ENCODE data around the gene LINC01488. TPM values are rescaled to one million over a fixed set of nuclear protein-coding genes. Genes with fewer than 3 reads are reported as not detected.

Gene LINC01488
- total and polyA plus RNA-seq, 2 experiments from 2014 or later, result not detected

DNA sequence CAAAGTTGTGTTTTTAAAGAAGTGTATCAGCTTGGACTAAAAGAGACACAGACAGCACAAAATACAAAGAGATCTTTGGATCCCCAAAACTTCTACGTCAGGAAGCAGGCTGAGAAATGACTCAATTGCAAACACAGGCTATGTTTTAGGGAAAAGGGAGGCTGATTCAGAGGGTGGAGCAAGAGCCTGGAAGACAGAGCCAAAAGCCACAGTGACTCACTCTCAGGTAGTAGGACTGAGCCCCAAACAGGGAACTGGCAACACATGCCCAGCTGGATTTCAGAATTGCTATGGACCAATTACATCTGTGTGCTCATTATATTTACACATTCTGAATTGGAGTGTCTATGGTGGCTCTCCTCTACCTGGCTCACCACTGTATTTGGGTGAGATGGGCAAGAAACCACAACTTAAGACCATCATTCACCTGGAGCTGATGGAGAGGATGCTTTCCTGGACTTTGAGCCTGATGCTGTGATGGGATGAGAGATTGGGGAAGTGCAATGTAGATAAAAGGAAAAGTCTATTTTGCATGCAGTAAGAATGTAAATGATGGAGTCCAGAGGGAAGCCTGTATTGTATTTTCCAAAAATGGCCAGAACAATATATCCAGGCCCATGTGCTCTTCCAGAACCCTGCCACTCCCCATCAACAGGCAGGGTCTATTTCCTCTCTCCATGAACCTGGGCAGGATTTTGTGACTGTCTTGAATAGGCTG is 20.8 kb upstream of the LINC01488 start:
- Mint-ChIP-seq H3K4me1 (peaks cover 10% of the 10 kb centered on the region), H3K27ac (no peak overlapping the region), H3K9me3 (peaks cover 25% of the 10 kb centered on the region), H3K36me3 (ENCODE audit: low read depth) (peaks cover 17% of the 10 kb centered on the region), H3K4me3 (no peak overlapping the region; the same call in 2 of the 3 replicates), H3K27me3 (ENCODE audit: insufficient read depth, low read depth, poor library complexity) (peaks cover 6% of the 10 kb centered on the region)
- H3K36me3 ChIP-seq (ENCODE audit: insufficient read depth), result no peaks in the 10 kb centered on the region
- H3K9me2 ChIP-seq (ENCODE audit: insufficient read depth), result no peaks in the 10 kb centered on the region
- H3F3A ChIP-seq (replicated peaks; ENCODE audit: low read depth), result no peaks in the 10 kb centered on the region
- no peaks in the 10 kb centered on the region for H3K79me2 ChIP-seq (replicated peaks; ENCODE audit: insufficient read depth)
- no peak overlapping the region for H3K4me2 ChIP-seq
- DNase-seq (ENCODE audit: low spot score) (no peak), ATAC-seq (no peak)
- no peak overlapping the region for H3K4me3 ChIP-seq
- no peaks in the 10 kb centered on the region for H3K27me3 ChIP-seq (ENCODE audit: insufficient read depth)
- no peak overlapping the region for H2AFZ ChIP-seq
- no peak overlapping the region for H3K27ac ChIP-seq (ENCODE audit: low read depth)
- no peak for TF ChIP-seq NANOG (IDR thresholded peaks at IDR 0.05; ENCODE audit: borderline replicate concordance)
- TF ChIP-seq EZH2 (IDR thresholded peaks at IDR 0.05; ENCODE audit: low read depth, unreplicated experiment), result no peak
- TF ChIP-seq, protein P1, sequence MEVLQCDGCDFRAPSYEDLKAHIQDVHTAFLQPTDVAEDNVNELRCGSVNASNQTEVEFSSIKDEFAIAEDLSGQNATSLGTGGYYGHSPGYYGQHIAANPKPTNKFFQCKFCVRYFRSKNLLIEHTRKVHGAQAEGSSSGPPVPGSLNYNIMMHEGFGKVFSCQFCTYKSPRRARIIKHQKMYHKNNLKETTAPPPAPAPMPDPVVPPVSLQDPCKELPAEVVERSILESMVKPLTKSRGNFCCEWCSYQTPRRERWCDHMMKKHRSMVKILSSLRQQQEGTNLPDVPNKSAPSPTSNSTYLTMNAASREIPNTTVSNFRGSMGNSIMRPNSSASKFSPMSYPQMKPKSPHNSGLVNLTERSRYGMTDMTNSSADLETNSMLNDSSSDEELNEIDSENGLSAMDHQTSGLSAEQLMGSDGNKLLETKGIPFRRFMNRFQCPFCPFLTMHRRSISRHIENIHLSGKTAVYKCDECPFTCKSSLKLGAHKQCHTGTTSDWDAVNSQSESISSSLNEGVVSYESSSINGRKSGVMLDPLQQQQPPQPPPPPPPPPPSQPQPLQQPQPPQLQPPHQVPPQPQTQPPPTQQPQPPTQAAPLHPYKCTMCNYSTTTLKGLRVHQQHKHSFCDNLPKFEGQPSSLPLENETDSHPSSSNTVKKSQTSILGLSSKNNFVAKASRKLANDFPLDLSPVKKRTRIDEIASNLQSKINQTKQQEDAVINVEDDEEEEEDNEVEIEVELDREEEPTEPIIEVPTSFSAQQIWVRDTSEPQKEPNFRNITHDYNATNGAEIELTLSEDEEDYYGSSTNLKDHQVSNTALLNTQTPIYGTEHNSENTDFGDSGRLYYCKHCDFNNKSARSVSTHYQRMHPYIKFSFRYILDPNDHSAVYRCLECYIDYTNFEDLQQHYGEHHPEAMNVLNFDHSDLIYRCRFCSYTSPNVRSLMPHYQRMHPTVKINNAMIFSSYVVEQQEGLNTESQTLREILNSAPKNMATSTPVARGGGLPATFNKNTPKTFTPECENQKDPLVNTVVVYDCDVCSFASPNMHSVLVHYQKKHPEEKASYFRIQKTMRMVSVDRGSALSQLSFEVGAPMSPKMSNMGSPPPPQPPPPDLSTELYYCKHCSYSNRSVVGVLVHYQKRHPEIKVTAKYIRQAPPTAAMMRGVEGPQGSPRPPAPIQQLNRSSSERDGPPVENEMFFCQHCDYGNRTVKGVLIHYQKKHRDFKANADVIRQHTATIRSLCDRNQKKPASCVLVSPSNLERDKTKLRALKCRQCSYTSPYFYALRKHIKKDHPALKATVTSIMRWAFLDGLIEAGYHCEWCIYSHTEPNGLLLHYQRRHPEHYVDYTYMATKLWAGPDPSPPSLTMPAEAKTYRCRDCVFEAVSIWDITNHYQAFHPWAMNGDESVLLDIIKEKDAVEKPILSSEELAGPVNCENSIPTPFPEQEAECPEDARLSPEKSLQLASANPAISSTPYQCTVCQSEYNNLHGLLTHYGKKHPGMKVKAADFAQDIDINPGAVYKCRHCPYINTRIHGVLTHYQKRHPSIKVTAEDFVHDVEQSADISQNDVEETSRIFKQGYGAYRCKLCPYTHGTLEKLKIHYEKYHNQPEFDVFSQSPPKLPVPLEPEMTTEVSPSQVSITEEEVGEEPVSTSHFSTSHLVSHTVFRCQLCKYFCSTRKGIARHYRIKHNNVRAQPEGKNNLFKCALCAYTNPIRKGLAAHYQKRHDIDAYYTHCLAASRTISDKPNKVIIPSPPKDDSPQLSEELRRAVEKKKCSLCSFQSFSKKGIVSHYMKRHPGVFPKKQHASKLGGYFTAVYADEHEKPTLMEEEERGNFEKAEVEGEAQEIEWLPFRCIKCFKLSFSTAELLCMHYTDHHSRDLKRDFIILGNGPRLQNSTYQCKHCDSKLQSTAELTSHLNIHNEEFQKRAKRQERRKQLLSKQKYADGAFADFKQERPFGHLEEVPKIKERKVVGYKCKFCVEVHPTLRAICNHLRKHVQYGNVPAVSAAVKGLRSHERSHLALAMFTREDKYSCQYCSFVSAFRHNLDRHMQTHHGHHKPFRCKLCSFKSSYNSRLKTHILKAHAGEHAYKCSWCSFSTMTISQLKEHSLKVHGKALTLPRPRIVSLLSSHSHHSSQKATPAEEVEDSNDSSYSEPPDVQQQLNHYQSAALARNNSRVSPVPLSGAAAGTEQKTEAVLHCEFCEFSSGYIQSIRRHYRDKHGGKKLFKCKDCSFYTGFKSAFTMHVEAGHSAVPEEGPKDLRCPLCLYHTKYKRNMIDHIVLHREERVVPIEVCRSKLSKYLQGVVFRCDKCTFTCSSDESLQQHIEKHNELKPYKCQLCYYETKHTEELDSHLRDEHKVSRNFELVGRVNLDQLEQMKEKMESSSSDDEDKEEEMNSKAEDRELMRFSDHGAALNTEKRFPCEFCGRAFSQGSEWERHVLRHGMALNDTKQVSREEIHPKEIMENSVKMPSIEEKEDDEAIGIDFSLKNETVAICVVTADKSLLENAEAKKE (CRISPR knock-in tag; IDR thresholded peaks at IDR 0.05), result no peak
- no peak for TF ChIP-seq POLR2AphosphoS5 (IDR thresholded peaks at IDR 0.05; ENCODE audit: low read depth)
- TF ChIP-seq, protein P2, sequence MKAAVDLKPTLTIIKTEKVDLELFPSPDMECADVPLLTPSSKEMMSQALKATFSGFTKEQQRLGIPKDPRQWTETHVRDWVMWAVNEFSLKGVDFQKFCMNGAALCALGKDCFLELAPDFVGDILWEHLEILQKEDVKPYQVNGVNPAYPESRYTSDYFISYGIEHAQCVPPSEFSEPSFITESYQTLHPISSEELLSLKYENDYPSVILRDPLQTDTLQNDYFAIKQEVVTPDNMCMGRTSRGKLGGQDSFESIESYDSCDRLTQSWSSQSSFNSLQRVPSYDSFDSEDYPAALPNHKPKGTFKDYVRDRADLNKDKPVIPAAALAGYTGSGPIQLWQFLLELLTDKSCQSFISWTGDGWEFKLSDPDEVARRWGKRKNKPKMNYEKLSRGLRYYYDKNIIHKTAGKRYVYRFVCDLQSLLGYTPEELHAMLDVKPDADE (IDR thresholded peaks at IDR 0.05), result no peak
- TF ChIP-seq CREB1 (CRISPR knock-in tag; IDR thresholded peaks at IDR 0.05; ENCODE audit: low read depth), result no peak
- no peak for TF ChIP-seq JUNB (IDR thresholded peaks at IDR 0.05; ENCODE audit: unreplicated experiment)
- TF ChIP-seq, protein P3, sequence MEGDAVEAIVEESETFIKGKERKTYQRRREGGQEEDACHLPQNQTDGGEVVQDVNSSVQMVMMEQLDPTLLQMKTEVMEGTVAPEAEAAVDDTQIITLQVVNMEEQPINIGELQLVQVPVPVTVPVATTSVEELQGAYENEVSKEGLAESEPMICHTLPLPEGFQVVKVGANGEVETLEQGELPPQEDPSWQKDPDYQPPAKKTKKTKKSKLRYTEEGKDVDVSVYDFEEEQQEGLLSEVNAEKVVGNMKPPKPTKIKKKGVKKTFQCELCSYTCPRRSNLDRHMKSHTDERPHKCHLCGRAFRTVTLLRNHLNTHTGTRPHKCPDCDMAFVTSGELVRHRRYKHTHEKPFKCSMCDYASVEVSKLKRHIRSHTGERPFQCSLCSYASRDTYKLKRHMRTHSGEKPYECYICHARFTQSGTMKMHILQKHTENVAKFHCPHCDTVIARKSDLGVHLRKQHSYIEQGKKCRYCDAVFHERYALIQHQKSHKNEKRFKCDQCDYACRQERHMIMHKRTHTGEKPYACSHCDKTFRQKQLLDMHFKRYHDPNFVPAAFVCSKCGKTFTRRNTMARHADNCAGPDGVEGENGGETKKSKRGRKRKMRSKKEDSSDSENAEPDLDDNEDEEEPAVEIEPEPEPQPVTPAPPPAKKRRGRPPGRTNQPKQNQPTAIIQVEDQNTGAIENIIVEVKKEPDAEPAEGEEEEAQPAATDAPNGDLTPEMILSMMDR (conservative IDR thresholded peaks at IDR 0.05; ENCODE audit: low read depth in 2 of 2), result no peak
- TF ChIP-seq ZNF114 (CRISPR knock-in tag; IDR thresholded peaks at IDR 0.05), result no peak
- TF ChIP-seq ZNF331 (CRISPR knock-in tag; IDR thresholded peaks at IDR 0.05; ENCODE audit: low read depth), result no peak
- TF ChIP-seq STAT1 (IDR thresholded peaks at IDR 0.05; ENCODE audit: unreplicated experiment), result no peak
- TF ChIP-seq EZH2phosphoT487 (IDR thresholded peaks at IDR 0.05; ENCODE audit: unreplicated experiment), result no peak
- TF ChIP-seq, protein P4, sequence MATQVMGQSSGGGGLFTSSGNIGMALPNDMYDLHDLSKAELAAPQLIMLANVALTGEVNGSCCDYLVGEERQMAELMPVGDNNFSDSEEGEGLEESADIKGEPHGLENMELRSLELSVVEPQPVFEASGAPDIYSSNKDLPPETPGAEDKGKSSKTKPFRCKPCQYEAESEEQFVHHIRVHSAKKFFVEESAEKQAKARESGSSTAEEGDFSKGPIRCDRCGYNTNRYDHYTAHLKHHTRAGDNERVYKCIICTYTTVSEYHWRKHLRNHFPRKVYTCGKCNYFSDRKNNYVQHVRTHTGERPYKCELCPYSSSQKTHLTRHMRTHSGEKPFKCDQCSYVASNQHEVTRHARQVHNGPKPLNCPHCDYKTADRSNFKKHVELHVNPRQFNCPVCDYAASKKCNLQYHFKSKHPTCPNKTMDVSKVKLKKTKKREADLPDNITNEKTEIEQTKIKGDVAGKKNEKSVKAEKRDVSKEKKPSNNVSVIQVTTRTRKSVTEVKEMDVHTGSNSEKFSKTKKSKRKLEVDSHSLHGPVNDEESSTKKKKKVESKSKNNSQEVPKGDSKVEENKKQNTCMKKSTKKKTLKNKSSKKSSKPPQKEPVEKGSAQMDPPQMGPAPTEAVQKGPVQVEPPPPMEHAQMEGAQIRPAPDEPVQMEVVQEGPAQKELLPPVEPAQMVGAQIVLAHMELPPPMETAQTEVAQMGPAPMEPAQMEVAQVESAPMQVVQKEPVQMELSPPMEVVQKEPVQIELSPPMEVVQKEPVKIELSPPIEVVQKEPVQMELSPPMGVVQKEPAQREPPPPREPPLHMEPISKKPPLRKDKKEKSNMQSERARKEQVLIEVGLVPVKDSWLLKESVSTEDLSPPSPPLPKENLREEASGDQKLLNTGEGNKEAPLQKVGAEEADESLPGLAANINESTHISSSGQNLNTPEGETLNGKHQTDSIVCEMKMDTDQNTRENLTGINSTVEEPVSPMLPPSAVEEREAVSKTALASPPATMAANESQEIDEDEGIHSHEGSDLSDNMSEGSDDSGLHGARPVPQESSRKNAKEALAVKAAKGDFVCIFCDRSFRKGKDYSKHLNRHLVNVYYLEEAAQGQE (IDR thresholded peaks at IDR 0.05; ENCODE audit: unreplicated experiment), result no peak
- no peaks in the 10 kb centered on the region for H4K20me1 ChIP-seq (replicated peaks; ENCODE audit: insufficient read depth)
- 0 out of 2 replicates have a peak, but pooled peaks cover 4% of the 10 kb centered on the region for H3K4me1 ChIP-seq (ENCODE audit: insufficient read depth)
